Ecto neural progenitor cell (in vitro differentiated cells): ENCODE measurements around the gene RASSF4.

ENCODE experiments used
- DNase-seq: peaks from one replicate; pipeline ENCODE4 v3.0.0-alpha.2; 2018; ENCODE audit warnings: low spot score

The RASSF4 gene

GRCh38 chr10:44989597-44990301, 30.1 kb downstream of the RASSF4 start:
- peak; percentile 41 for DNase-seq

- peak; percentile 72 for DNase-seq
Measured at GRCh38 chr10:44990302-44990655, 30.7 kb downstream of the RASSF4 start.

GRCh38 chr10:44990965-44991364, 31.4 kb downstream of the RASSF4 start:
- DNase-seq = peak; percentile 35

- peak; percentile 27 for DNase-seq
Measured at GRCh38 chr10:44991571-44991970, 32.0 kb downstream of the RASSF4 start.

- DNase-seq = peak; percentile 32
Measured at GRCh38 chr10:44992070-44992731, 32.6 kb downstream of the RASSF4 start.

- DNase-seq = no peak
Measured at GRCh38 chr10:44992732-44993225, 33.2 kb downstream of the RASSF4 start.

- DNase-seq = peak; percentile 39
Measured at GRCh38 chr10:44993226-44993921, 33.8 kb downstream of the RASSF4 start.

- DNase-seq = peak; percentile 36
Measured at GRCh38 chr10:44993922-44994751, 34.5 kb downstream of the RASSF4 start.

GRCh38 chr10:44994752-44995530, 35.3 kb downstream of the RASSF4 start:
- DNase-seq = peak; percentile 34

- DNase-seq = no peak
Measured at GRCh38 chr10:44995581-44995913, 35.9 kb downstream of the RASSF4 start.

- peak; percentile 29 for DNase-seq
Measured at GRCh38 chr10:44995914-44996669, 36.5 kb downstream of the RASSF4 start.

GRCh38 chr10:44997105-44997748, 37.6 kb downstream of the RASSF4 start:
- no peak for DNase-seq

GRCh38 chr10:44998146-44998631, 38.6 kb downstream of the RASSF4 start:
- DNase-seq = peak; percentile 17

- peak; percentile 34 for DNase-seq
Measured at GRCh38 chr10:45000138-45000751, 40.6 kb downstream of the RASSF4 start.

GRCh38 chr10:45000752-45001380, 41.3 kb downstream of the RASSF4 start, which contains the start of gene ZNF22:
ZNF22 (plus strand) TSS chr10:45000923; CDS start chr10:45003369, 2,446 bp downstream.
- peak; percentile 83 for DNase-seq

GRCh38 chr10:45001381-45002148, 42.0 kb downstream of the RASSF4 start:
- DNase-seq = peak; percentile 67

GRCh38 chr10:45003432-45004000, 43.9 kb downstream of the RASSF4 start:
- DNase-seq = no peak

GRCh38 chr10:45004661-45005060, 45.1 kb downstream of the RASSF4 start:
- no peak for DNase-seq
